Activated CD4-positive, alpha-beta T cell treated with anti-CD3 and anti-CD28 coated beads, Interleukin-2, Interleukin-4, amounts not matched to agents 100 ng/mL and 50 ng/mL, durations not matched to agents 16 hours and 8 hours (primary cell): ENCODE results near the gene STX11.
A peak's percentile ranks its signal among the peaks of the same experiment; 100 is the strongest.

Experiments
- DNase-seq: peaks from one replicate; pipeline ENCODE4 v3.0.0-alpha.2; 2020; ENCODE audit warnings: low spot score

STX11 gene

DNA sequence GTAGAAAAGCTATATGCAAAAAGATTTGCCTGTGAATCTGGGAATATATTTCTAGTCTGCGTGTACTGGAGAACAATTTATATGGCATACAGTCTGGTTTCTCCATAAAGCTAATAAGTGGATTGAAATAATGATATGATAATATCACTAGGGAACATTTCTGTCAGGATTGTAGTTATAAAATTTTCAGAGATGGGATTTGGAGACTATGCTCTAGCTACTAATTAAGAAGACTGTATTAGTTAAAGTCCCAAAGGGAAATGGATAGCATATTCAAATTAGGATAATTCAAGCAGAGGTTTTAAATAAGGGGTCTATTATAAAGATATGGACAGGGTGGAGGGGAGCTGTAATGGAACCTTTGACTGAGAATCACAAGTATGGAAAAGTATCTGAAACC lies 7.2 kb upstream of the STX11 start:
- no peak for DNase-seq

DNA sequence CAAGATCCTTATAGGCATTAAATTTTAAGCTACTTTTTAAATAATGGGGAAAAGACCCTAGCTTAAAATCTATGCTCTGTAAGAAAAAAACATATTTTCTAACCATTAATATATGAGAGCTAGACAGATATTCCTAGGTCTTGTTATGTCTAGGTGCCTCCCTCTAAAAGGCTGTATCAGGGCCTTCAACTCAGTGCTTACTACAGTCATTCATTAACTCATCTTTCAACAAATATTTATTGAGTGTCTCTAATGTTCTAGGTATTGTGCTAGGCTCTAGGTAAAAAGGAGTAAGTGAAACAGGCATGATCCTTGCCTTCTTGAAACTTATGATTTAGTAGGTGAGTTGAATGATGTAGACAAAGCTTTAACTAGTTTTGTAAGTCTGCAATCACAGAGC lies 6.4 kb upstream of the STX11 start:
- DNase-seq: no peak

DNA sequence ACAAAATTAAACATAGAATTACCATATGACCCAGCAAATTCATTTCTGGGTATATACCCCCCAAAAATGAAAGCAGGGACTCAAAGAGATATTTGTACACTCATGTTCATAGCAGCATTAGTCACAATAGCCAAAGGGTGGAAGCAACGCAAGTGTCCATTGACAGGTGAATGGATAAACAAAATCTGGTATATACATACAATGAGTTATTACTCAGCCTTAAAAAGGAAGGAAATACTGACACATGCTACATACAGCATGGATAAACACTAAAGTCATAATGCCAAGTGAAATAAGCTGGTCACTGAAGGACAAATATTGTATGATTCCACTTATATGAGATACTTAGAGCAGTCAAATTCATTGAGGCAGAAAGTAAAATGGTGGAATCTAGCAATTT lies 5.3 kb upstream of the STX11 start:
- no peak for DNase-seq

DNA sequence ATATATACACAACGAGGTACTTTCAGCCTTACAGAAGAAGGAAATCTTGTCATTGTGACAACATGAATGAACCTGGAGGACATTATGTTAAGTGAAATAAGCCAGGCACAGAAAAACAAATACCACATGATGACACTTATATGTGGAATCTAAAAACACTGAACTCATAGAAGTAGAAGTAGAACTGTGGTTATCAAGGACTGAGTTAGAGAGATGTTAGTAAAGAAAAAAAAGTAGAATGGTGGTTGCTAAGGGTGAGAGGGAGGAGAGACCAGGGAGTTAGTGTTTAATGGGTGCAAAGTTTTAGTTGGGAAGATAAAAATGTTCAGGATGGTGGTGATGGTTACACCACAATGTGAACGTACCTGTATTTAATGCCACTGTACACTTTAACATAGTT lies 4.8 kb upstream of the STX11 start:
- no peak for DNase-seq

DNA sequence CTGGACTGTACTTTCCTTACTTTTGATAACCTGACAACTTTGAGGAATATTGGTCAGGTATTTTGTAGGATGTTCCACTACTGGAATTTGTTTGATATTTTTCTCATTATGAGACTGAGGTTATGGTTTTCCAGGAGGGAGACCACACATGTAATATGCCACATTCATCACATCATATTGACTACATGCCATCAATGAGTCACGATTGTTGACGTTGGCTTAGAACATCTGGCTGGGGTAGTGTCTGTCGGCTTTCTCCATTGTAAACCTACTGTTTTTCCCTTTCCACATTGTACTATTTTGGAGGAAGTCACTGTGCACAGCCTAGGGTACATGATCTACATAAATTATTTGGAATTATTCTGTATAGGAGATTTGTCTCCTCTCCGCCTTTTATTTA lies 1.4 kb upstream of the STX11 start:
- no peak for DNase-seq

DNA sequence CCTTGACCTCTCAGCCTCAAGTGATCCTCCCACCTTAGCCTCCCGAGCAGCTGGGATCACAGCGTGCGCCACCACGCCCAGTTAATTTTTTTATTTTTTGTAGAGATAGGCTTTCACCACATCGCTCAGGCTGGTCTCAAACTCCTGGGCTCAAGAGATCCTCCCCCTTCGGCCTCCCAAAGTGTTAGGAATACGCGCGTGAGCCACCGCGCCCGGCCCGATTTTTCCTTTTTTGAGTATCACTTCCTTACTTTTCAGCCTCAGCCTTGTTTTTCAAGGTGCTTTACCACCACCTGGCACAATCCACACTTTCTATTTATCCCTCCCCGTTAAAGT lies 791 bp upstream of the STX11 start:
- DNase-seq: no peak

DNA sequence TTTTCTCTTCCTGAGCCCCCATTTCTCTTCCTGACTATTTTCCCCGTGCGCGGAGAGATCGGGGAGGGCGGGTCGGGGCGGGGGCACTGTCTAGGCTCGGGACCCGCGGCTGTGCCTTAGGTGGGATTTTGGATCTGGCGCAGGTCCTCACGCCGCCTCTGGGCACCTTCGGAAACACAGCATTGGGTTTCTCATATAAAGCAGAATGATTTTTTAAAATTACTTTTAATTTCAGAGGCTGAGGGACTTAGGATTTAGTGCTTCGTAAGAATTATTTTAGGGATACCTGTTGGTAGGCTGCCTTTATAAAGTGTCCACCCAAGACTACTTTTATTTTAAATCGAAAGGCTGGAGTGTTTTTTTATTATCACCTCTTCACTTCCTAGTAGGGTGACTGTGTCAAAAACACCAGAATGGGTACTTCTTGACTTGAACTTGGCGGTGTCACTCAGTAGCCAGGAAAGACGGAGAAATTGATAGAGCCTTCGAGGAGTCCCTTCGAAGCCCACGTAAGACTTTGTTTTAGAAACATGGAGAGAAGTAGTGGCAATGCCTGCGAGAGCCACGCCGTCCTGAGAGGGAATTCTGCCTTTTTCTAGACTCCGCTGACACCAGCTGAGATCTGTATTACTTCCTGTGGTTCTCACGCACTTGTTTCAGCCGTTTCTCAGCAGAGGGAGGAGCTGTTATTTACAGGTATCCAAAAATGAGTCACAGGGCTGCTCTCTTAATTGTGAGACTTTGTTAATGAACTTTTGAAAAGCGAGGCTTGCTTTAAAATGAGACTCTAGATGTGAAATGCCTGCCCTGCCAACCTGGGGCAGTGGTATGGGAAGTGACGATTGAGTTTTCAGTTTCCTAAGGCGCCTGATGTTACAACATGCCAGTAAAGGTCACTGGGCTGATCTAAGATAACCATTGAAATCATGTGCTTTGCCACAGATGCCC lies 667 bp downstream of the STX11 start:
- peak; percentile 95 for DNase-seq

DNA sequence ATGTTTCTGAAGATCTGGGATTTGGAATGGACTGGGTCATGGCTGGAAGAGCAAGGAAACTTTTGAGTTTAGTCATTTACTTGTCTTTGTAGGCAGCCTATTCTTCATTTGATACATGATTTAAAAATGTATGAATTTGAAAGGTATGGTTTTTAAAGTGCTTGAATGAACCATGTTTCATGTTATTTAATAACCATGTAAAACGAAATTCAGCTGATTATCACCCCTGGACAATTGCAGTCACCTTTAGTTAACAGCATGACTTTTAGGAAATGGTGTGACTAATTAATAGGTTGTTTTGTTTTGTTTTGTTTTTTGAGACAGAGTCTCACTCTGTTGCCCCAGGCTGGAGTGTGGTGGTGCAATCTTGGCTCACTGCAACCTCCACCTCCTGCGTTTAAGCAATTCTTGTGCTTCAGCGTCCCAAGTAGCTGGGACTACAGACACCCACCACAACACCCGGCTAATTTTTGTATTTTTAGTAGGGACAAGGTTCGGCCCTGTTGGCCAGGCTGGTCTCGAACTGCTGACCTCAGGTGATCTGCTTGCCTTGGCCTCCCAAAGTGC lies 2.1 kb downstream of the STX11 start:
- no peak for DNase-seq

DNA sequence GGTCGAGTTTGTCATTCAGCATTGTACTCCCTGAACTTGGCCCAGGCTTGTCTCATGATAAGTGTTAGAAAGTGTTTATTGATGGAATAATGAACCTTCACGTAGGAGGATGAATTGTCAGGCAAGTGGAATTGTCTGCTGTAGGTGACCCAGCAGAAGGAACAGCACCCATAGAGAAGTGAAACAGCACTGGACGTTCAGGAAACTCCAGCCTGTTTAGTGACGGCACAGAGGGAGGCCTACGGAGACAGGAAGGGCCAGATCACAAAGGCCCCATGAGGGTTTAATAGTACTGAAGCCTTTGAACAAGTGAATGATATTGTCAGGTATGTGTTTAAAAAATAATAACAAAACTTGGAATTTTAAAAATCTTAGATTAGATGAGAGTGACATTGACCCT lies 2.9 kb downstream of the STX11 start:
- no peak for DNase-seq

DNA sequence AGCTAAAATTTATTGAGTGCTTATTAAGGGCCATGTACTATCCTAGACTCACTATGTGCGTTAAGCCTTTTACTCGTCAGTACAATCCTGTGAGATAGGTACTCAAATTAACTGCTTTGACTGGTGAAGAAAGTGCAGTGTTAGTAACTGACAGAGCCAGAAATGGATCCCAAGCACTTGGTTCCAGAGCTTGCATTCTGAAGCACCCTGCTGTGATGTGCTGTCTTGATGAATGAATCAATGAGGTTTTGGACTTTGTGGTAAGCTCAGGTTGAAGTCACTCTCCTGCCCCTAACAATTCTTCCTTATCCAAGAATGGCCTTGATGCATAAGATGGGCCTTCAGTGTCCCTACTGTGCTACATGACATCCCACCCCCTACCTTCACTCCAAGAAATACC lies 3.7 kb downstream of the STX11 start:
- DNase-seq: no peak

DNA sequence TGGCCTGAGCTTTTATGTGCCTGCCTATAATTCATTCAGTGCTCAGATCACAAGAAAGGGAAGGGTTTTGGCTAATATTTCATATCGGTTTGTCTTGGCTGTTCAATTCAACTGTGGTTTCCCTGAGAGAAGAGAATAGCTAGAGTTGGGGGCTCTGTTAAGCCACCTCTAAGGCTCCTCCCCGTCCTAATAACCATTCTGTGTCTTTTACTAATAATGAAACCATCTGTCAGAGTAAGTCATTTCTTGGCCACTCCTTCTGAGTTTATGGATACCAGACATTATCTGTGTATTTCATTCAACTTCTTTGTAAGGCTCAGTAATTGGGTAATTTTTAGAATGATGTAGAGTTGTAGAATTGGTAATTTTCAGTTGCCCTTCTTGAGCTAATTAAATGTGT lies 5.2 kb downstream of the STX11 start:
- peak; percentile 53 for DNase-seq

DNA sequence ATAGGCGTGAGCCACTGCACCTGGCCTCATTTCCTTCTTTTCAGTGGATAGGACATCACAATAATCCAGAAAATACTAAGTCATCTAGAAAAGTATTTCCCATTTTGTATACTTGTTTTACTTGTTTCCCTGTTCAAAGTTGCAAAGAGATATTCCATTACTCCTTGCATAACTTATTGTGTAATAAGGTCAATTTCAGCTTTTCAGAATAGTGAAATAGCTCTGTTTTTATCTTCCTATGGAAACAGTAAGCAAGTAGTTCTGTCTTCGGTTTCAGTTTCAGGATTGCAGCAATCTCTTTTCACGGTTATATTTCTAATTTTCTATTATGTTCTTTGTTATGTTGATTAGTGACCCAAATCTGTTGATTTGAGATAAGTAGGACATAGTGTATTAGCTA lies 6.0 kb downstream of the STX11 start:
- DNase-seq: no peak

DNA sequence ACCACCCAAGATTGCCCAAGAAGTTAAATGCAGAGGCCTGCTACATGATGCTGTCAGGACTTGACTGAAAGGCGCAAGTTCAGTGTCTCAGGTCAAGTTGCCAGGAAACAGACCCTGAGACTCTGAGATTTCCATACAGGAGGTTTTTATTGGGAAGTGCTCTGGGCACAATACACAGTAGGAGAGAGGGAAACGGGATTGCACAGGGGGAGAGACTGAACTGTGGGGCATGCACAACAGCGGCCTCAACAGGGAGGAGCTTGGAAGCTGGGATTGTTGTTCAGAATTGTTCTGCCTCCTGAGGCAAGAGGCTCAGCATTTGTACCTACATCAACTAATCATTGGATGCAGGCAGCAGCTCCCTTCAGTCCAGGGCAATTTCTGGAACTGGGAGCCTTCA lies 6.7 kb downstream of the STX11 start:
- DNase-seq: no peak

DNA sequence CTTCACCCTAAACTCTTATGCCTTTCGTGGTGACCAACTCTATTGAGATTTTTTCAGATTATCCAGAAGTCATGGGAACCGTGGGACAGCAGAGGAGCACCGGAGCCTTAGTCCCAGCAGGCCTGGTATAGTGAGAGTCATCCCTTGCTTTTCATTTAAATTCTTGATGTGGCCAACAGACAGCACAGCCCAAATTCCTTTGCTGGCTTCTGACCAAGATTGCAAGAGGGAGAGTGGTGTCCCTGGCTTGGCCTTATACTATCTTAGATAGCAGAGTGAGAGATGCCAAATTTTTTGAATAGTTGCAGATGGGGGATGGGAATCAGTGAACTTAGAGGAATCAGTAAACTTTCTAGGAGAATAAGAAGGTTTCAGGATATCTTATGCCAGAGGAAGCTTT lies 7.8 kb downstream of the STX11 start:
- no peak for DNase-seq

DNA sequence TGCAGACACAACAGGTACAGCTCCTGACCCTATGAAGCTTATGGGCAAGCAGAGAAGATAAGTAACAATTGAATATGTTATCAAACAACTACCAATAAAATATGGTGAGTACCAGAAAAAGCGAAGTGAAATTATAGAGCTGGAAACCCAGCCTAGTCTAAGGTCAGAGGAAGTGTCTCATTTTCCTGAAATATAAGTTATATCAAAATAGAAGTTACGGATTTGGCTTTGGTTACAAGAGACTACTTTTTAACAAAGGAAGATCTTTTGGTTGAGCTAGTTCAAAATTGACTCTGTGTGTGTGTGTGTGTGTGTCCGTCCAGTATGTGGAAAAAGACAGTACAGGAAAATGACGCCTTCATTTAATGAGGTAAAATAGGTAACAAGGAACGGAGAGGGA lies 8.9 kb downstream of the STX11 start:
- DNase-seq: no peak

DNA sequence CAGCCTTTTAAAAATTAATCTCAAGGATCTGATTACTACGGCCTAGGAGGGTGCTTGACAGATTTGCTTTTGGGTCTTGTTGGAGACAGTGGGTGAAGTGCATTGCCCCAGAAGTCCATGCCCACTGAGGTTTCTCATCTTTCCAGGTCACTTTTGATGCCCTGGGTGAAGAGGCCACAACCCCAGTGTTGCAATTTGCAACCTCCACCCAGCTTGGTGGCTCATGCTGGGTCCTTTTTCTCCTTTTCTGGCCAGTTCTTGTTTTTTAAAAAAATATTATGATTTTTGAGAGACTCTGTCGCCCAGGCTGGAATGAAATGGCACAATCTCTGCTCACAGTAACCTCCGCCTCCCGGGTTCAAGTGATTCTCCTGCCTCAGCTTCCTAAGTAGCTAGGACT lies 9.4 kb downstream of the STX11 start:
- no peak for DNase-seq

DNA sequence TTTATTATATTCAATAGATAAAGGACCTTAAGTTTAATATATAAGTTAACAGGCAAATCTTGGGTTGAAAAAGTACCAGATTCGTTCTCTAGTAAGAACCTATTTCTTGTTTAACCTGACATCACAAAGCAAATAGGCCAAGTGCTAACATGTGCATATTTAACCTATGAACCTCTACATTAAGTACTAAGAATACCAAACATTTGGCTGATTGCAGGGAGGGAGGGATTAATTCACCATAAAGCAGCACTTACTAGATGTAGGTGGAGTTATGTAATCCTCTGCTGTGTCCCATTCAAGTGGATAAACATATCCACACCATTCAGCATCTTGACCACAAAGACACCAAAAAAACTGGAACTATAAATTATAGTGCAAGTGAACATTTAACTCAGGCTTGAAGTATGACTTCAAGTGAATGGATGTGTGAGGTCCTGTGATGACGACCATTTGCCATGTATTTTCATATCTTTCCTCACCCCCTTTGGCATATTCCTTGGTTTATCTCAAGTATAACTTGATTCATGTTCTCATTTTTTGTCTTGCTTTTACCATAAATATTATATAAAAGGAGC lies 10.2 kb downstream of the STX11 start:
- DNase-seq: no peak

DNA sequence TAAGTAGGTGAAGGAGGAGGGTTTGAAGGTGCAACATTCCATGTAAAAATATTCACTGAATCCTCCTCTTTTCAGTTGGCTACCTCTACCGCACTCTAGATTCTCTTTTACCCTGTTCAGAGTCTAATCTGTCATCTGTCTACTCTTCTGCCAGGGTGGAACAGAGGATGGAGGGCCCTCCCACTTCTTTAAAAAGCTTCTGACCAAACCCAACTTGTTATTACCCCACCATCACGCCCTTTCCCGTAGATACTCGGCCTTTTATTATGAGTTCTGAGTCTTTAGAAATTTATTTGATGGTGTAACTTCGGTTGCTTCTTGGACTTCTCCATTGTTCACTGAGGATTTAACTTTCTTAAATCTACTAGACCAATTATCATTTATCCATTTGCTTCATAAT lies 11.7 kb downstream of the STX11 start:
- no peak for DNase-seq

DNA sequence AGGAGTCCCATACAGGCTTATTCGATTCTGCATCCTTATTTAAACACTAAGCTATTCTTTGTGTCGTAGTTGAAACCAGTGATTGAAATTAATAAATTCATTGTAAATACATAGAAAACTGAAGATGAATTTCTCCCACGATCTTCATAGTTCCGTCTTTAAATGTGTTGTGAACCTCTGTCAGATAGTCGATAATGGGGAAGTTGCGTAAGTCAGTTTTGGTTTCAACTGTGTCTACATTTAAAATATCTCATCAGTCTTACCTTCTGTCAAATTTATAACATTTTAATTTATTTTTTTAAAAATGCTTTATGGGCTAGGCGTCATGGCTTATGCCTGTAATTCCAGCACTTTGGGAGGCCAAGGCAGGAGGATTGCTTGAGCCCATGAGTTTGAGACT lies 12.7 kb downstream of the STX11 start:
- no peak for DNase-seq

DNA sequence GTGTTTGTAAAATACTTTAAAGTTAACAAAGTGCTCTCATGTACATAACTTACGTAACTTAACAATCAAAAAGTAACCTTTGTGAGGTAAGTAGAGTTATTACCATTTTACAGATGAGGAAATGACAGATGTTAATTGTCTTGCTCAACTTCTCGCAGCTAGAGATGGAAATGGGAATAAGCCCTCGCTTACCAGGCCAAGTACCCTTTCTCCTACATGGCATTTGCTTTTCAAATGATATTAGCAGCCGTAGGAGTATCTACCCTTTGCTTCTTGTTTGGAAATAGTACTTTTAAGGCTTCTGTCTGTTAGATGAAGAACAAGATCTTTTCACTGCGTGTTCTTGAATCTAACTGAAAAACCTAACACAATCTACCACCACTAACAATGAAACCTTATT lies 15.5 kb downstream of the STX11 start:
- DNase-seq: no peak

DNA sequence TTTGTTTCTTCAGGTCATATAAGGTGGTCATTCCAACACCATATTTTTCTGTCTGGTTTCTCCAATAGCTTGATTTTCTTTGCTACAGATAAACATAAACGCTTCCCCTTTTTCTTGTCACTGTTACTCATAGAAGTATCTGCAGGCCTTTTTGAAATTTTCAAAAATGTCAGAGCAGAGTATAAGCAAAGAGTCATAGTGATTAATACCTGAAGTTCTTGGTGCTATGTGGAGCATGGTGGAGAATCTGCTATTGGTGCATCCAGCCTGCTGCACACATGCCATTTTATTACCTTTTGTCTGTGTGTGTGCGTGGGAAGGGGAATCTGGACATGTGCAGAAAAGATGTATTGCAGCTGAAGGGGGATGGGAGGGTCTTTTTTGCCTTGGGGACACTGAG lies 19.7 kb downstream of the STX11 start:
- DNase-seq: no peak

DNA sequence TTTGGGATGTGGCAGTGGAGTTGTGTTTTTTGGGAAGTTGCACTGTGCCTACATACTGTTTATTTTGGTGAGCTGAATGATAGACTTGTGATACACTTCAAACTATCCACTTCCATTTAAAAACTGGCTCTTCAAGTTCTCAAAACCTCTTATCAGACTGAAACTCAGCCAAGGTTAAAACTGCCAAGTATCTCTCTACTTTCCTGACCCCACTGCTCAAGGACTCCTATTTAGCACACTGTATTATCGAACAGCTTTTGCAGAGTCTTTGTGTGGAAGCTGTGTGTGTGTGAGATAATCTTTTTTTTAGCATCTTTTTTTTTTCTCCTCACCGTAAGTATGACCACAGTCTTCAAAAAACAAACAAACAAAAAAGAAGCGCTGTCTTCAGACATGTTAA lies 21.1 kb downstream of the STX11 start:
- no peak for DNase-seq

DNA sequence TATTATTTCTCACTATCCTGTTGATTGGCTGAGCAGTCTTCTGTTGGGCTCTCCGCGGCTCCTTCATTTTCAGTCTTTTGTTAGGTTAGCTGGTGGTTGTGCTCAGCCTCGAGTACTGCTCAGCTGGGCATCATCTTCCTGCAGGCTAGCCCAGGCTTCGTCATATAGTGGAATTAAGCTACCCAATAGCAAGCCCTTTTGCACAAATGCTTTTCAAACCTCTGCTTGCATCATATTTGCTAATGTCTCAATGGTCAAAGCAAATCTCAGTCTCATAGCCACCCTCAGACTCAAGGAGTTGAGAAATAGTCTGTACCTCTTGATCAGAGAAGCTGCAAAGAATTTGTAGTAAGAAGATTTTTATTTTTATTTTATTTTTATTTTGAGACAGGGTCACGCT lies 23.7 kb downstream of the STX11 start:
- DNase-seq: no peak

DNA sequence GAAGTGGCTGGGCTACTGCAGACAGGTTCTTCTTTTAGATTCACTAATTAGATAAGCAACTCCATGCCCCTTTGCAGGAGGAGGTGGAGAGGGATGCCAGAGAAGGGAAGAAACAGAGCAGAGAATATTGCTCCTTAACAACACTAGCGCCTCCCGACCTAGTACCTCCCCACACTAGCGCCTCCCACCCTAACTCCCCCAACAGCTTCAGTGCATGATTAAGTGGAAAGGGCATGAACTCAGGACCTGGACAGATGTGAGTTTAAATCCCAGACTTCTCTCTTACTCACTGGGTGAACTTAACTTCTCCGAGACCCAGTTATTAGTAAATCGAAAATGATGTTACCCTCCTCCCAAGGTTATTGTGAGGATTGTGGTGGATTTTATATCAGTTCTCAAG lies 25.7 kb downstream of the STX11 start:
- DNase-seq: no peak
